ENCODE measurements around the gene KRTAP3-2.
"Not testable (repeated sequence)": the region's sequence is repeated elsewhere in the genome, so short reads cannot be mapped to it uniquely, and the experiment has no call there.

KRTAP3-2 gene

DNA sequence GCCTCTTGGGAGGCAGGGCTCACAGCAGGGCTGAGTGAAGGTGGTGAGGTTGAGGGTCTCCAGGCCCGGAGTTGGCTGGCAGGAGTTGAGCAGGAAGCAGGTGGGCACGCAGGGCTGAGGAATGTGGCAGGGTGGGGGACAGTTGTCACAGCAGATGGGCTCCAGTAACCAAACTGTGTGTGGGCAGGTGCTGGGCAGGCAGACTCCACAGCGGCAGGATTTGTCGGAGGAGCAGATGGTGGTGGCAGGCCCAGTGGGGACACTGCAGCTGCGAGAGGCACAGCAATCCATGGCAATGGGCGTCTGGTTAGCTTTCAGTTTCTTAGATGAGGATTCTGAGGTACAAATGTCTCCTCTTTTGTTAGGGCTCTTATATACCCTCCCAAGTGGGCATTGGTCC lies at the start of gene KRTAP3-2:
Gene KRTAP3-2, minus strand, starts transcription at position 344 of the 400 bp plus-strand sequence. Its CDS starts 53 bp downstream, at position 291.
- not testable (repeated sequence) for DNase-seq (ENCODE audit: low read depth, low spot score)

GRCh38 chr17:41049110-41049509 lies 49.4 kb upstream of the KRTAP3-2 start:
- no peak for DNase-seq (ENCODE audit: low read depth, low spot score)

- DNase-seq (ENCODE audit: low read depth, low spot score) = peak; percentile 71
Observed at GRCh38 chr17:41048441-41048840, 48.7 kb upstream of the KRTAP3-2 start.

GRCh38 chr17:41046735-41047465 lies 47.2 kb upstream of the KRTAP3-2 start, which contains the start of gene KRTAP2-1:
Gene KRTAP2-1, minus strand, starts transcription at chr17:41047316. Its CDS starts 49 bp downstream, at chr17:41047267.
- not testable (repeated sequence) for DNase-seq (ENCODE audit: low read depth, low spot score)

DNA sequence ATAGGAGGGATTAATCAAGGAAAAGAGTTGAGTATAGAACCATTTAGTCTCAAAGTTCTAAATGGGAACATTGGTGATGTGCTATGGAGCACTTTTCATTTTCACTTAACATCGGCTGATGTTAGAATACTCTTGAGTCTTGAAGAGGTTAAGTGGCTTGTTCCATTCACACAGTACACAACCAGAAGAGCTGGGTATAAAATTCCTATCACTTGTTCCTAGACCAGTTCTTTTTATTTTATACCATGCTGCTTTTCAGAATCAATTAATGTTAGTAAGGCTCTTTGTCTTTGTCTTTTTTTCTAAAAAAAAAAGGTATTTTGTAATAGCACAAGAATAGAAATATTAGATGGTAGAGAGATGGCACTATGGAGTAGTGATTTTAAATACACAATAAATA lies 43.2 kb upstream of the KRTAP3-2 start:
- DNase-seq (ENCODE audit: low read depth, low spot score) = no peak

GRCh38 chr17:41040783-41041571 lies 41.3 kb upstream of the KRTAP3-2 start, which contains the start of gene KRTAP1-1:
Gene KRTAP1-1, minus strand, starts transcription at chr17:41041450. Its CDS starts 53 bp downstream, at chr17:41041397.
- not testable (repeated sequence) for DNase-seq (ENCODE audit: low read depth, low spot score)

GRCh38 chr17:41037853-41038350 lies 38.2 kb upstream of the KRTAP3-2 start:
- no peak for DNase-seq (ENCODE audit: low read depth, low spot score)

DNA sequence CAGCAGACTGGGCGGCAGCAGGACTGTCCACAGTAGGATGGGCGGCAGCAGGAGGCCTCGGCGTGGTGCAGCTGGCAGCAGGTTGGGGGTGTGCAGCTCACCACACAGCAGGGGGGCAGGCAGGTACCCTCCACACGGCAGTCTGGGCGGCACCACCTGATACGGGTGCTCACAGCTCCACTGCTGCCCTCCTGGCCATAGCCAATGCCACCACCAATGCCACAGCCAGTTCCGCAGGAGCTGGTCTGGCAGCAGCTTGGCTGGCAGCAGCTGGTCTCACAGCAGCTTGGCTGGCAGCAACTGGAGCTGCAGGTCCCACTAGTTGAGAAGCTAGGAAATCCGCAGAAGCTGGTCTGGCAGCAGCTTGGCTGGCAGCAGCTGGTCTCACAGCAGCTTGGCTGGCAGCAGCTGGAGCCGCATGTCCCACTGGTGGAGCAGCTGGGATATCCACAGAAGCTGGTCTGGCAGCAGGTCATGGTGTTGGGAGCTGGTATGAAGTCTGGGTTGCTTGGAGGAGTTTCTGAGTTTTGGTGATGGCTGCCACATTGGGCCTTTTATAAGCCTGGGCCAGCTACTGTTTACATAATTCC lies 34.7 kb upstream of the KRTAP3-2 start, which contains the start of gene KRTAP1-3:
Gene KRTAP1-3, minus strand, starts transcription at position 529 of the 590 bp plus-strand sequence. Its CDS starts 53 bp downstream, at position 476.
- not testable (repeated sequence) for DNase-seq (ENCODE audit: low read depth, low spot score)

- DNase-seq (ENCODE audit: low read depth, low spot score) = no peak
Observed at GRCh38 chr17:41029633-41030245, 30.0 kb upstream of the KRTAP3-2 start, which contains the start of gene KRTAP1-4. Gene KRTAP1-4, minus strand, starts transcription at chr17:41030195. Its CDS starts 117 bp downstream, at chr17:41030078.

DNA sequence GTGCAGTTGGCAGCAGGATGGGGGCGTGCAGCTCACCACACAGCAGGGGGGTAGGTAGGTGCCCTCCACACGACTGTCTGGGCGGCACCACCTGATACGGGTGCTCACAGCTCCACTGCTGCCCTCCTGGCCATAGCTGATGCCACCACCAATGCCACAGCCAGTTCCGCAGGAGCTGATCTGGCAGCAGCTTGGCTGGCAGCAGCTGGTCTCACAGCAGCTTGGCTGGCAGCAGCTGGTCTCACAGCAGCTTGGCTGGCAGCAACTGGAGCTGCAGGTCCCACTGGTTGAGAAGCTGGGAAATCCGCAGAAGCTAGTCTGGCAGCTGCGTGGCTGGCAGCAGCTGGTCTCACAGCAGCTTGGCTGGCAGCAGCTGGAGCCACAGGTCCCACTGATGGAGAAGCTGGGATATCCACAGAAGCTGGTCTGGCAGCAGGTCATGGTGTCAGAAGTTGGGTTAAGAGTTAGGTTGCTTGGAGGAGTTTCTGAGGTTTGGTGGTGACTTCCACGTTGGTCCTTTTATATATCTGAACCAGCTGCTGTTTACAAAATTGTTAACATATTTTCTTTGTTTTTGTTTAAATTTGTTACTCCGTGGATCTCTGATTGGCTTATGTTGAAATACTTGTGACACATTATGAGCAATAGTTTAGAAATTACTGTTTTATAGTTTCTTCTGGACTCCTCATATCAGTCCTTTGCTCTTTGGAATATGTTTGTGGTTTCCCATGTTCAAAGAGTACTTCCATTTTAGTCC lies 27.2 kb upstream of the KRTAP3-2 start, which contains the start of gene KRTAP1-5:
Gene KRTAP1-5, minus strand, starts transcription at position 494 of the 757 bp plus-strand sequence. Its CDS starts 53 bp downstream, at position 441.
- no peak for DNase-seq (ENCODE audit: low read depth, low spot score)

- DNase-seq (ENCODE audit: low read depth, low spot score) = no peak
Observed at GRCh38 chr17:41024697-41025096, 25.0 kb upstream of the KRTAP3-2 start.

GRCh38 chr17:41020336-41020735 lies 20.6 kb upstream of the KRTAP3-2 start:
- DNase-seq (ENCODE audit: low read depth, low spot score) = no peak

- DNase-seq (ENCODE audit: low read depth, low spot score) = no peak
Observed at GRCh38 chr17:41019415-41019814, 19.7 kb upstream of the KRTAP3-2 start.

- DNase-seq (ENCODE audit: low read depth, low spot score) = no peak
Observed at GRCh38 chr17:41018541-41018940, 18.8 kb upstream of the KRTAP3-2 start.

- no peak for DNase-seq (ENCODE audit: low read depth, low spot score)
Observed at GRCh38 chr17:41016578-41017215, 17.0 kb upstream of the KRTAP3-2 start.

- DNase-seq (ENCODE audit: low read depth, low spot score) = no peak
Observed at GRCh38 chr17:41015454-41015853, 15.7 kb upstream of the KRTAP3-2 start.

DNA sequence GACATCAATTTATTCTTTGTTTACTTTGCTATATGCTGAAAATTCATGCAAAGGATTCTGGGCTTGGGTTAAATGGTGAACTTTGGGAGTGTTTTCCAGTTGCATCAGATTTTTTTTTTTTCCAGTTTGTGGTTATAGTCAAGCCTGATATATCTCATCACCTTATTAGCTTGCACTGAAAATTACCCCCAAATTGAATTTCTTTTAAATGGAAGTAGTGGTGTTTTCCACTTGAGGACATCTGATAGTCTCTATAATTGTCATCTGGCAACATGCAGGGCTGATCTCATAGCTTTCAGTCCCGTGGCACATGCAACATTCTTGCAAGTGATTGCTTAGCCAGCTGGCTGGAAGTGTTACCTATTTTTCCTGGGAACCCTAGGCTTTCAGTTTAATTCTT lies 13.9 kb upstream of the KRTAP3-2 start:
- no peak for DNase-seq (ENCODE audit: low read depth, low spot score)

DNA sequence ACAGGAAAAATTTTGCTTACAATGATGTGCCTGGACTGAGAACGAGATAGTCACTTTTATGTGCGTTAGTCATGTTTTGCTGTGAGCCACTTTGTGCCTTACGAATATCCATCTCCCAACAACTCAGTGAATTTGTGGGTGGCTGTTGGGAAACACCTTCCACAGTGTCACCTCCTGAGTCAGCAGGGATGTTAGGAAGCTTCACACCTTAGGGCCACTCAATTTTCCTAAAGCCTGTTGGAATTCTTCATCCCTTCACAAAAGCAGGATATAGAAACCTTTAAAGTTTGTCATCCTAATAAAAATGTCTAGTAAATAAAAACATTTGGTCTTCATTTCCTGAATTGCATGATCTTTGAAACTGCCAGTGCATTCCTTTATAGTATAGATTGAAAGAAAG lies 13.5 kb upstream of the KRTAP3-2 start:
- no peak for DNase-seq (ENCODE audit: low read depth, low spot score)

- no peak for DNase-seq (ENCODE audit: low read depth, low spot score)
Observed at GRCh38 chr17:41012326-41013120, 12.8 kb upstream of the KRTAP3-2 start.

All from ELF-1 (cell line).